WTC11 (cell line): ENCODE results near the gene CES5A. TPM values are rescaled to one million over a fixed set of nuclear protein-coding genes. Genes with fewer than 3 reads are reported as not detected.

ENCODE experiments used
- ATAC-seq: fragments of 200-7000 bp; cut with Tn5 transposase; 2 replicates; pipeline ENCODE4 v1.10.0; 2021; ENCODE audit warnings: mild to moderate bottlenecking, moderate library complexity
- CTCF ChIA-PET: fragments of 300-600 bp; sonication (Branson Sonifier 250); formaldehyde crosslinking; loops from one replicate; lab custom pipeline; 2021; ENCODE audit warnings: antibody characterized with exemption; lab: Charles Lee
- POLR2A ChIA-PET: fragments of 350-600 bp; sonication (Branson Sonifier 250); formaldehyde crosslinking; loops from one replicate; lab custom pipeline; 2021; ENCODE audit warnings: antibody characterized with exemption; lab: Charles Lee
- DNase-seq: peaks from one replicate; pipeline ENCODE4 v3.0.0; 2021; ENCODE audit warnings: low spot score
- H3K27ac Mint-ChIP-seq: 2 replicates; pipeline ENCODE4 v1.8.0; 2021; ENCODE audit warnings: mixed read lengths
- H3K27me3 Mint-ChIP-seq: 2 replicates; pipeline ENCODE4 v1.8.0; 2021; ENCODE audit warnings: low read depth, mild to moderate bottlenecking, moderate library complexity, mixed read lengths
- H3K36me3 Mint-ChIP-seq: 2 replicates; pipeline ENCODE4 v1.8.0; 2021; ENCODE audit warnings: mixed read lengths
- H3K4me1 Mint-ChIP-seq: 2 replicates; pipeline ENCODE4 v1.8.0; 2022; ENCODE audit warnings: mixed read lengths
- H3K4me3 Mint-ChIP-seq: 2 replicates; pipeline ENCODE4 v1.8.0; 2021; ENCODE audit warnings: mild to moderate bottlenecking, moderate library complexity, mixed read lengths
- H3K9me3 Mint-ChIP-seq: 2 replicates; pipeline ENCODE4 v1.8.0; 2021; ENCODE audit warnings: mixed read lengths
- ATF3 ChIP-seq: sonication (generic); formaldehyde crosslinking; conservative IDR thresholded peaks from 2 replicates; pipeline ENCODE4 v1.8.1; 2022; ENCODE audit warnings: mild to moderate bottlenecking, missing genetic modification reagents
- E2F1 ChIP-seq: sonication (generic); formaldehyde crosslinking; IDR thresholded peaks from 2 replicates; pipeline ENCODE4 v1.8.0; 2022; ENCODE audit warnings: mild to moderate bottlenecking, missing genetic modification reagents
- ETV6 ChIP-seq: sonication (generic); formaldehyde crosslinking; IDR thresholded peaks from 2 replicates; pipeline ENCODE4 v1.8.1; 2022; ENCODE audit warnings: mild to moderate bottlenecking, missing genetic modification reagents
- GABPB1 ChIP-seq: sonication (generic); formaldehyde crosslinking; IDR thresholded peaks from 2 replicates; pipeline ENCODE4 v1.8.1; 2023; ENCODE audit warnings: mild to moderate bottlenecking, missing genetic modification reagents
- GTF2I ChIP-seq: fragments of 250-450 bp; sonication (Bioruptor Pico); conservative IDR thresholded peaks from 2 replicates; pipeline ENCODE4 v1.4.0; 2021; ENCODE audit warnings: mild to moderate bottlenecking
- JUN ChIP-seq: sonication (generic); formaldehyde crosslinking; IDR thresholded peaks from 2 replicates; pipeline ENCODE4 v1.8.0; 2023; ENCODE audit warnings: mild to moderate bottlenecking, missing genetic modification reagents
- MXD4 ChIP-seq: fragments of 250-450 bp; sonication (Bioruptor Pico); IDR thresholded peaks from 2 replicates; pipeline ENCODE4 v1.8.0; 2021; ENCODE audit warnings: mild to moderate bottlenecking, moderate library complexity, borderline replicate concordance
- NFE2L1 ChIP-seq: sonication (generic); formaldehyde crosslinking; IDR thresholded peaks from 2 replicates; pipeline ENCODE4 v1.8.1; 2023; ENCODE audit warnings: missing genetic modification reagents
- NFYB ChIP-seq: sonication (generic); formaldehyde crosslinking; conservative IDR thresholded peaks from 2 replicates; pipeline ENCODE4 v1.8.0; 2022; ENCODE audit warnings: low read depth, missing genetic modification reagents
- NR1H2 ChIP-seq: sonication (generic); formaldehyde crosslinking; IDR thresholded peaks from 2 replicates; pipeline ENCODE4 v1.9.0; 2021; ENCODE audit warnings: mild to moderate bottlenecking, moderate library complexity, missing genetic modification reagents
- OVOL2 ChIP-seq: fragments of 250-450 bp; sonication (Bioruptor Pico); IDR thresholded peaks from 2 replicates; pipeline ENCODE4 v1.9.0; 2021; ENCODE audit warnings: mild to moderate bottlenecking, borderline replicate concordance
- RELA ChIP-seq: sonication (generic); formaldehyde crosslinking; IDR thresholded peaks from 2 replicates; pipeline ENCODE4 v1.8.1; 2022; ENCODE audit warnings: missing genetic modification reagents, mild to moderate bottlenecking, borderline replicate concordance
- SOX15 ChIP-seq: fragments of 250-450 bp; sonication (Bioruptor Pico); IDR thresholded peaks from 2 replicates; pipeline ENCODE4 v1.9.0; 2021; ENCODE audit warnings: mild to moderate bottlenecking
- TEAD1 ChIP-seq: sonication (generic); formaldehyde crosslinking; IDR thresholded peaks from 2 replicates; pipeline ENCODE4 v1.8.0; 2022; ENCODE audit warnings: mild to moderate bottlenecking, missing genetic modification reagents
- TEAD4 ChIP-seq: sonication (generic); formaldehyde crosslinking; IDR thresholded peaks from 2 replicates; pipeline ENCODE4 v1.8.0; 2022; ENCODE audit warnings: mild to moderate bottlenecking, missing genetic modification reagents
- ZNF138 ChIP-seq: sonication (generic); formaldehyde crosslinking; conservative IDR thresholded peaks from 2 replicates; pipeline ENCODE4 v1.8.1; 2022; ENCODE audit warnings: mild to moderate bottlenecking, moderate library complexity, missing genetic modification reagents
- ZNF219 ChIP-seq: sonication (generic); formaldehyde crosslinking; IDR thresholded peaks from 2 replicates; pipeline ENCODE4 v1.8.0; 2023; ENCODE audit warnings: missing genetic modification reagents, mild to moderate bottlenecking, borderline replicate concordance
- ZNF263 ChIP-seq: sonication (generic); formaldehyde crosslinking; IDR thresholded peaks from 2 replicates; pipeline ENCODE4 v1.8.1; 2022; ENCODE audit warnings: low read depth, mild to moderate bottlenecking, moderate library complexity, missing genetic modification reagents
- ZNF317 ChIP-seq: sonication (generic); formaldehyde crosslinking; IDR thresholded peaks from 2 replicates; pipeline ENCODE4 v1.8.1; 2023; ENCODE audit warnings: low read depth, mild to moderate bottlenecking, moderate library complexity, missing genetic modification reagents, borderline replicate concordance
- total RNA-seq: library from RNA; stranded (reverse); gene quantifications from 3 replicates; pipeline ENCODE4 v1.2.3, GENCODE V29; 2021
- TF ChIP-seq, protein P1 (sequence below): fragments of 200-600 bp; IDR thresholded peaks from 2 replicates; pipeline ENCODE4 v1.8.0; 2022; ENCODE audit warnings: antibody characterized with exemption
- TF ChIP-seq, protein P2 (sequence below): sonication (generic); formaldehyde crosslinking; IDR thresholded peaks from 2 replicates; pipeline ENCODE4 v1.8.1; 2023; ENCODE audit warnings: mild to moderate bottlenecking, missing genetic modification reagents
- TF ChIP-seq, protein P3 (sequence below): sonication (generic); formaldehyde crosslinking; IDR thresholded peaks from 2 replicates; pipeline ENCODE4 v1.8.1; 2023; ENCODE audit warnings: mild to moderate bottlenecking, moderate library complexity, missing genetic modification reagents
- TF ChIP-seq, protein P4 (sequence below): sonication (generic); formaldehyde crosslinking; IDR thresholded peaks from 2 replicates; pipeline ENCODE4 v1.8.0; 2022; ENCODE audit warnings: mild to moderate bottlenecking, missing genetic modification reagents
- TF ChIP-seq, protein P5 (sequence below): sonication (generic); formaldehyde crosslinking; IDR thresholded peaks from 2 replicates; pipeline ENCODE4 v1.8.0; 2023; ENCODE audit warnings: missing genetic modification reagents
- TF ChIP-seq, protein P6 (sequence below): fragments of 250-450 bp; sonication (Bioruptor Pico); IDR thresholded peaks from 2 replicates; pipeline ENCODE4 v1.9.0; 2021; ENCODE audit warnings: mild to moderate bottlenecking

CES5A gene
- total RNA-seq, 1 experiment from 2014 or later, result not detected

DNA sequence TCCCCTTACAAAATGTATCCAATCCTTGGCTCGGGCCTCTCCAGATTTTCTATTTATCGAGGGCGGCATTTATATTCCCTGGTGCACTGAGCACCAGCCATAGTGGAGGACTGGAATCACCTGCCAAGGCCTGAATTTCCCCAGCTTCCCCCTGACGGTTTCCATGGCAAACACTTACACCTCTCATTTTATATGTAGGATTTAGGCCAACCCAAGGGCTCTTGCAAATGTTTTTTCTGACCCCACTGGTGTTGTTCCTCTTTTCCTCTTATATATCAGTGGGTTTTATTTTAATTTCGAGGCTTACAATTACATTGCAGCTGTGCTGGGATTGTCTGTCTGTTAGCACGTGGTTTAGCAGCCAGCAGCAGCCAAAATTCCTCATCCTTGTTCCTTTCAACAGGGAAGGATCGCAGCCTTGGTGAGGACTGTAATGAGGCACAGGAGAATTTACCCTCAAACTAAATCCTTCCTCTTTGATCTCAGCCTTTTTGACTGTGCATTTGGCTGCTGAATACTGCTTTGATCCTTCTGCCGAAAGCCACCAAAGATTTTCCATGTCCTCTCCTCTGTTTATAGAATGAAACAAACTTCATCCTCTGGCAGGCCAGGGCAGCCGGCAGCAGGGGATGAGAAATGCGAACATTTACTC is 26.5 kb upstream of the CES5A start:
- Mint-ChIP-seq H3K36me3 (peaks cover 18% of the 10 kb centered on the region), H3K27ac (no peak overlapping the region), H3K4me3 (no peak overlapping the region), H3K27me3 (peaks cover 12% of the 10 kb centered on the region), H3K4me1 (no peaks in the 10 kb centered on the region), H3K9me3 (peaks cover 43% of the 10 kb centered on the region)
- TF ChIP-seq E2F1 (CRISPR knock-in tag) (no peak), GTF2I (CRISPR knock-in tag) (no peak), ZNF263 (CRISPR knock-in tag) (no peak), NR1H2 (no peak), SOX15 (CRISPR knock-in tag) (no peak), NFYB (CRISPR knock-in tag) (no peak), ETV6 (no peak)
- TF ChIP-seq, protein P1, sequence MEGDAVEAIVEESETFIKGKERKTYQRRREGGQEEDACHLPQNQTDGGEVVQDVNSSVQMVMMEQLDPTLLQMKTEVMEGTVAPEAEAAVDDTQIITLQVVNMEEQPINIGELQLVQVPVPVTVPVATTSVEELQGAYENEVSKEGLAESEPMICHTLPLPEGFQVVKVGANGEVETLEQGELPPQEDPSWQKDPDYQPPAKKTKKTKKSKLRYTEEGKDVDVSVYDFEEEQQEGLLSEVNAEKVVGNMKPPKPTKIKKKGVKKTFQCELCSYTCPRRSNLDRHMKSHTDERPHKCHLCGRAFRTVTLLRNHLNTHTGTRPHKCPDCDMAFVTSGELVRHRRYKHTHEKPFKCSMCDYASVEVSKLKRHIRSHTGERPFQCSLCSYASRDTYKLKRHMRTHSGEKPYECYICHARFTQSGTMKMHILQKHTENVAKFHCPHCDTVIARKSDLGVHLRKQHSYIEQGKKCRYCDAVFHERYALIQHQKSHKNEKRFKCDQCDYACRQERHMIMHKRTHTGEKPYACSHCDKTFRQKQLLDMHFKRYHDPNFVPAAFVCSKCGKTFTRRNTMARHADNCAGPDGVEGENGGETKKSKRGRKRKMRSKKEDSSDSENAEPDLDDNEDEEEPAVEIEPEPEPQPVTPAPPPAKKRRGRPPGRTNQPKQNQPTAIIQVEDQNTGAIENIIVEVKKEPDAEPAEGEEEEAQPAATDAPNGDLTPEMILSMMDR, result no peak
- TF ChIP-seq, protein P2, sequence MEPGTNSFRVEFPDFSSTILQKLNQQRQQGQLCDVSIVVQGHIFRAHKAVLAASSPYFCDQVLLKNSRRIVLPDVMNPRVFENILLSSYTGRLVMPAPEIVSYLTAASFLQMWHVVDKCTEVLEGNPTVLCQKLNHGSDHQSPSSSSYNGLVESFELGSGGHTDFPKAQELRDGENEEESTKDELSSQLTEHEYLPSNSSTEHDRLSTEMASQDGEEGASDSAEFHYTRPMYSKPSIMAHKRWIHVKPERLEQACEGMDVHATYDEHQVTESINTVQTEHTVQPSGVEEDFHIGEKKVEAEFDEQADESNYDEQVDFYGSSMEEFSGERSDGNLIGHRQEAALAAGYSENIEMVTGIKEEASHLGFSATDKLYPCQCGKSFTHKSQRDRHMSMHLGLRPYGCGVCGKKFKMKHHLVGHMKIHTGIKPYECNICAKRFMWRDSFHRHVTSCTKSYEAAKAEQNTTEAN (CRISPR knock-in tag), result no peak
- TF ChIP-seq, protein P3, sequence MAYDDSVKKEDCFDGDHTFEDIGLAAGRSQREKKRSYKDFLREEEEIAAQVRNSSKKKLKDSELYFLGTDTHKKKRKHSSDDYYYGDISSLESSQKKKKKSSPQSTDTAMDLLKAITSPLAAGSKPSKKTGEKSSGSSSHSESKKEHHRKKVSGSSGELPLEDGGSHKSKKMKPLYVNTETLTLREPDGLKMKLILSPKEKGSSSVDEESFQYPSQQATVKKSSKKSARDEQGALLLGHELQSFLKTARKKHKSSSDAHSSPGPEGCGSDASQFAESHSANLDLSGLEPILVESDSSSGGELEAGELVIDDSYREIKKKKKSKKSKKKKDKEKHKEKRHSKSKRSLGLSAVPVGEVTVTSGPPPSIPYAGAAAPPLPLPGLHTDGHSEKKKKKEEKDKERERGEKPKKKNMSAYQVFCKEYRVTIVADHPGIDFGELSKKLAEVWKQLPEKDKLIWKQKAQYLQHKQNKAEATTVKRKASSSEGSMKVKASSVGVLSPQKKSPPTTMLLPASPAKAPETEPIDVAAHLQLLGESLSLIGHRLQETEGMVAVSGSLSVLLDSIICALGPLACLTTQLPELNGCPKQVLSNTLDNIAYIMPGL, result no peak
- TF ChIP-seq, protein P4, sequence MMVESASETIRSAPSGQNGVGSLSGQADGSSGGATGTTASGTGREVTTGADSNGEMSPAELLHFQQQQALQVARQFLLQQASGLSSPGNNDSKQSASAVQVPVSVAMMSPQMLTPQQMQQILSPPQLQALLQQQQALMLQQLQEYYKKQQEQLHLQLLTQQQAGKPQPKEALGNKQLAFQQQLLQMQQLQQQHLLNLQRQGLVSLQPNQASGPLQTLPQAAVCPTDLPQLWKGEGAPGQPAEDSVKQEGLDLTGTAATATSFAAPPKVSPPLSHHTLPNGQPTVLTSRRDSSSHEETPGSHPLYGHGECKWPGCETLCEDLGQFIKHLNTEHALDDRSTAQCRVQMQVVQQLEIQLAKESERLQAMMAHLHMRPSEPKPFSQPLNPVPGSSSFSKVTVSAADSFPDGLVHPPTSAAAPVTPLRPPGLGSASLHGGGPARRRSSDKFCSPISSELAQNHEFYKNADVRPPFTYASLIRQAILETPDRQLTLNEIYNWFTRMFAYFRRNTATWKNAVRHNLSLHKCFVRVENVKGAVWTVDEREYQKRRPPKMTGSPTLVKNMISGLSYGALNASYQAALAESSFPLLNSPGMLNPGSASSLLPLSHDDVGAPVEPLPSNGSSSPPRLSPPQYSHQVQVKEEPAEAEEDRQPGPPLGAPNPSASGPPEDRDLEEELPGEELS, result no peak
- ChIA-PET POLR2A (no interaction called here), CTCF (no interaction called here)
- DNase-seq, result no peak
- ATAC-seq, result no peak

DNA sequence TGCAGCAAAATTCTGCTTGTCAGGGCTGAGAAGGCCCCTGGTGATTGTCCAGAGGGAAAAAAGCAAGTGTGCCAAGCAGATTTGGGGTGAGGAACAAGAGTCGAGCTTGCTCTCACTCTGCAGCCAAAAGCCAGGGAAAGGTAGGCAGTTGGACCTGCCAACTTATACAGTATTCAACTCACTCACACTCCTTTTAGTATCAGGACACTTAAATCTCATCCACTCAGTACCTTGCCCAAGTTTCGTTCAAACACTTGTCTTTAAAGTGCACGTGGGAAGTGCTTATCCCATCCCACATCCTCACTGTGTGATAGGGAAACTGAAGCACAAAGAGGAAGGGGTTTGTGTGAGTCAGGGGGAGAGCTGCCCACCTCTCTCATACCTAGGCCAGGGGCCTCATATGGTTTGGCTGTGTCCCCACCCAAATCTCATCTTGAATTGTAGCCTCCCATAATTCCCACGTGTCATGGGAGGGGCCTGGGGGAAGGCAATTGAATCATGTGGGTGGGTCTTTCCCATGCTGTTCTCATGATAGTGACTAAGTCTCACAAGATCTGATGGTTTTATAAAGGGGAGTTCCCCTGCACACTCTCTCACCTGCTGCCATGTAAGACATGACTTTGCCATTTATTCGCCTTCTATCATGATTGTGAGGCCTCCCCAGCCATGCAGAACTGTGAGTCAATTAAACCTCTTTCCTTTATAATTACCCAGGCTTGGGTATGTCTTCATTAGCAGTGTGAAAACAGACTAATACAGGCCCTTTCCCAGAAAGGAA is 25.6 kb upstream of the CES5A start:
- Mint-ChIP-seq H3K36me3 (peaks cover 24% of the 10 kb centered on the region), H3K9me3 (peaks cover 51% of the 10 kb centered on the region), H3K4me1 (no peaks in the 10 kb centered on the region), H3K27ac (no peak overlapping the region), H3K4me3 (no peak overlapping the region), H3K27me3 (peaks cover 12% of the 10 kb centered on the region)
- DNase-seq (no peak), ATAC-seq (no peak)
- ChIA-PET POLR2A (no interaction called here), CTCF (no interaction called here)
- TF ChIP-seq ZNF317 (CRISPR knock-in tag), result no peak
- TF ChIP-seq RELA (CRISPR knock-in tag), result no peak
- TF ChIP-seq ETV6, result no peak
- no peak for TF ChIP-seq TEAD4
- TF ChIP-seq, protein P5, sequence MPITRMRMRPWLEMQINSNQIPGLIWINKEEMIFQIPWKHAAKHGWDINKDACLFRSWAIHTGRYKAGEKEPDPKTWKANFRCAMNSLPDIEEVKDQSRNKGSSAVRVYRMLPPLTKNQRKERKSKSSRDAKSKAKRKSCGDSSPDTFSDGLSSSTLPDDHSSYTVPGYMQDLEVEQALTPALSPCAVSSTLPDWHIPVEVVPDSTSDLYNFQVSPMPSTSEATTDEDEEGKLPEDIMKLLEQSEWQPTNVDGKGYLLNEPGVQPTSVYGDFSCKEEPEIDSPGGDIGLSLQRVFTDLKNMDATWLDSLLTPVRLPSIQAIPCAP (CRISPR knock-in tag), result no peak
- no peak for TF ChIP-seq ZNF138 (CRISPR knock-in tag)
- TF ChIP-seq MXD4 (CRISPR knock-in tag), result no peak
- TF ChIP-seq ATF3, result no peak
- TF ChIP-seq JUN (CRISPR knock-in tag), result no peak
- TF ChIP-seq, protein P6, sequence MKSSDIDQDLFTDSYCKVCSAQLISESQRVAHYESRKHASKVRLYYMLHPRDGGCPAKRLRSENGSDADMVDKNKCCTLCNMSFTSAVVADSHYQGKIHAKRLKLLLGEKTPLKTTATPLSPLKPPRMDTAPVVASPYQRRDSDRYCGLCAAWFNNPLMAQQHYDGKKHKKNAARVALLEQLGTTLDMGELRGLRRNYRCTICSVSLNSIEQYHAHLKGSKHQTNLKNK (CRISPR knock-in tag), result no peak
- no peak for TF ChIP-seq GABPB1 (CRISPR knock-in tag)
- no peak for TF ChIP-seq TEAD1
- TF ChIP-seq NFE2L1, result no peak
- TF ChIP-seq OVOL2 (CRISPR knock-in tag), result no peak
- TF ChIP-seq NFYB (CRISPR knock-in tag), result no peak
- no peak for TF ChIP-seq ZNF219 (CRISPR knock-in tag)
